Mesendoderm (in vitro differentiated cells): Measurements from ENCODE around the gene SEC61G.

Source experiments
- DNase-seq: peaks from one replicate; pipeline ENCODE4 v3.0.0; 2013
- H2AK5ac ChIP-seq: 2 replicates; pipeline ENCODE4 v1.6.1; 2013; ENCODE audit warnings: low read length, inconsistent platforms
- H2BK120ac ChIP-seq: 2 replicates; pipeline ENCODE4 v1.6.1; 2013; ENCODE audit warnings: low read depth, mild to moderate bottlenecking, low read length, moderate library complexity, mixed read lengths
- H2BK15ac ChIP-seq: replicated peaks from 2 replicates; pipeline ENCODE4 v1.6.1; 2013; ENCODE audit warnings: low read depth, mild to moderate bottlenecking, moderate library complexity
- H2BK5ac ChIP-seq: 2 replicates; pipeline ENCODE4 v1.6.1; 2013; ENCODE audit warnings: low read length, inconsistent platforms
- H3K18ac ChIP-seq: 2 replicates; pipeline ENCODE4 v1.6.1; 2013; ENCODE audit warnings: mild to moderate bottlenecking, low read length, mixed read lengths
- H3K23ac ChIP-seq: one replicate; pipeline ENCODE4 v1.6.1; 2013; ENCODE audit warnings: low read length
- H3K27ac ChIP-seq: 2 replicates; pipeline ENCODE4 v1.5.1; 2013; ENCODE audit warnings: low read depth, mild to moderate bottlenecking, inconsistent platforms, low read length, moderate library complexity
- H3K27me3 ChIP-seq: 2 replicates; pipeline ENCODE4 v1.6.1; 2013; ENCODE audit warnings: low read length, control low read depth, mild to moderate bottlenecking, inconsistent platforms; ENCODE audit not compliant: insufficient read depth, poor library complexity
- H3K36me3 ChIP-seq: 2 replicates; pipeline ENCODE4 v1.6.1; 2013; ENCODE audit warnings: low read length, inconsistent platforms; ENCODE audit not compliant: control insufficient read depth, insufficient read depth
- H3K4ac ChIP-seq: one replicate; pipeline ENCODE4 v1.6.1; 2013; ENCODE audit warnings: low read depth, mild to moderate bottlenecking, low read length, moderate library complexity
- H3K4me1 ChIP-seq: 2 replicates; pipeline ENCODE4 v1.6.1; 2013; ENCODE audit warnings: low read depth, low read length, inconsistent platforms; ENCODE audit not compliant: control insufficient read depth
- H3K4me2 ChIP-seq: 2 replicates; pipeline ENCODE4 v1.6.1; 2013; ENCODE audit warnings: low read length
- H3K4me3 ChIP-seq: 2 replicates; pipeline ENCODE4 v1.5.1; 2013; ENCODE audit warnings: mild to moderate bottlenecking, low read length
- H3K56ac ChIP-seq: one replicate; pipeline ENCODE4 v1.6.1; 2013; ENCODE audit warnings: low read length
- H3K79me1 ChIP-seq: 2 replicates; pipeline ENCODE4 v1.6.1; 2013; ENCODE audit warnings: low read length, inconsistent platforms
- H3K79me2 ChIP-seq: 2 replicates; pipeline ENCODE4 v1.6.1; 2013; ENCODE audit warnings: mild to moderate bottlenecking, low read length; ENCODE audit not compliant: control insufficient read depth, insufficient read depth
- H3K9ac ChIP-seq: 2 replicates; pipeline ENCODE4 v1.6.1; 2013; ENCODE audit warnings: low read length, inconsistent platforms
- H4K5ac ChIP-seq: one replicate; pipeline ENCODE4 v1.6.1; 2013; ENCODE audit warnings: low read length
- H4K8ac ChIP-seq: one replicate; pipeline ENCODE4 v1.6.1; 2013; ENCODE audit warnings: low read depth, mild to moderate bottlenecking, control low read depth, low read length, moderate library complexity
- WGBS: extraction: QIAGEN DNeasy Blood & Tissue Kit; methylation state at CpG from one replicate; pipeline ENCODE4 v1.1.7; 2013; ENCODE audit warnings: low lambda C conversion rate, missing lambda C conversion rate; ENCODE audit not compliant: insufficient coverage; ENCODE audit errors: extremely low coverage; 5-methylcytosine and 5-hydroxymethylcytosine counted together

SEC61G gene

GRCh38 chr7:54728411-54728810 is 30.6 kb downstream of the SEC61G start:
- no peaks in the 10 kb centered on the region for H3K4me1 ChIP-seq
- H3K27me3 ChIP-seq, result no peaks in the 10 kb centered on the region
- H3K36me3 ChIP-seq, result no peaks in the 10 kb centered on the region
- no peak overlapping the region for H3K4me3 ChIP-seq
- H3K27ac ChIP-seq, result no peak overlapping the region
- H3K79me2 ChIP-seq, result no peaks in the 10 kb centered on the region
- H3K56ac ChIP-seq, result no peak overlapping the region
- no peak overlapping the region for H2BK15ac ChIP-seq
- no peak overlapping the region for H2BK5ac ChIP-seq
- H3K4ac ChIP-seq, result no peak overlapping the region
- H2AK5ac ChIP-seq, result no peak overlapping the region
- H4K5ac ChIP-seq, result no peak overlapping the region
- H3K9ac ChIP-seq, result no peak overlapping the region
- no peaks in the 10 kb centered on the region for H3K79me1 ChIP-seq
- H3K18ac ChIP-seq, result no peak overlapping the region
- WGBS, result no CpG with 5 or more reads among the region's 4 CpGs
- H3K4me2 ChIP-seq, result no peak overlapping the region
- DNase-seq, result peak; percentile 53
- no peak overlapping the region for H3K23ac ChIP-seq
- no peak overlapping the region for H4K8ac ChIP-seq
- H2BK120ac ChIP-seq, result no peak overlapping the region

GRCh38 chr7:54725255-54725654 is 33.8 kb downstream of the SEC61G start:
- Histone ChIP-seq H3K4me1 (no peaks in the 10 kb centered on the region), H3K9ac (no peak overlapping the region), H4K8ac (no peak overlapping the region), H3K4me2 (no peak overlapping the region), H2AK5ac (no peak overlapping the region), H3K18ac (no peak overlapping the region), H3K4ac (no peak overlapping the region), H2BK5ac (no peak overlapping the region), H3K23ac (no peak overlapping the region), H4K5ac (no peak overlapping the region), H3K56ac (no peak overlapping the region), H2BK120ac (no peak overlapping the region), H3K27me3 (no peaks in the 10 kb centered on the region), H3K4me3 (no peak overlapping the region), H2BK15ac (no peak overlapping the region), H3K27ac (no peak overlapping the region), H3K79me2 (no peaks in the 10 kb centered on the region), H3K79me1 (no peaks in the 10 kb centered on the region), H3K36me3 (no peaks in the 10 kb centered on the region)
- DNase-seq, result no peak
- no CpG with 5 or more reads among the region's 7 CpGs for WGBS

DNA sequence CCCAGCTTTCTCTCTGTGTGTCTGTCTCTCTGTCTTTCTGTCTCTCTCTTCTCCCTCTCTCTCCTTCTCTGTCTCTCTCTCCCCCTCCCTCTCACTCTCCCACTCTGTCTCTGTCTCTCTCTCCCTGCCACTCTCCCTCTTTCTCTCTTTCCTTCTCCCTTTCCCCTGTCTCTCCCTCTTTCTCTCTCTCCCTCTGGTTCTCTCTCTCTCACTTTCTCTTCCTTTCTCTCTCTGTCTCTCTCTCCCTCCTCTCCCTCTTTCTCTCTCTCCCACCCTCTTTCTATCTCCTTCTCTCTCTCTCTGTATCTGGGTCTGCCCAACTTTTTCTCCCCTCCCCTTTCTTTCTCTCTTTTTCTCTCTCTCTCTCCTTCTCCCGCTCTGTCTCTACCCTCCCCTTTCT is 36.5 kb downstream of the SEC61G start:
- no peak overlapping the region for H3K4me2 ChIP-seq
- H3K23ac ChIP-seq, result no peak overlapping the region
- no peak overlapping the region for H3K4me3 ChIP-seq
- H3K79me1 ChIP-seq, result no peaks in the 10 kb centered on the region
- no peak overlapping the region for H4K5ac ChIP-seq
- H3K56ac ChIP-seq, result no peak overlapping the region
- H3K4me1 ChIP-seq, result no peaks in the 10 kb centered on the region
- H3K79me2 ChIP-seq, result no peaks in the 10 kb centered on the region
- H3K4ac ChIP-seq, result no peak overlapping the region
- H3K27ac ChIP-seq, result no peak overlapping the region
- H2BK120ac ChIP-seq, result no peak overlapping the region
- H2BK5ac ChIP-seq, result no peak overlapping the region
- no peak overlapping the region for H3K18ac ChIP-seq
- no peak overlapping the region for H2BK15ac ChIP-seq
- H3K9ac ChIP-seq, result no peak overlapping the region
- no peaks in the 10 kb centered on the region for H3K27me3 ChIP-seq
- WGBS, result no CpG with 5 or more reads among the region's 1 CpG
- H3K36me3 ChIP-seq, result no peaks in the 10 kb centered on the region
- H4K8ac ChIP-seq, result no peak overlapping the region
- no peak for DNase-seq
- H2AK5ac ChIP-seq, result no peak overlapping the region

DNA sequence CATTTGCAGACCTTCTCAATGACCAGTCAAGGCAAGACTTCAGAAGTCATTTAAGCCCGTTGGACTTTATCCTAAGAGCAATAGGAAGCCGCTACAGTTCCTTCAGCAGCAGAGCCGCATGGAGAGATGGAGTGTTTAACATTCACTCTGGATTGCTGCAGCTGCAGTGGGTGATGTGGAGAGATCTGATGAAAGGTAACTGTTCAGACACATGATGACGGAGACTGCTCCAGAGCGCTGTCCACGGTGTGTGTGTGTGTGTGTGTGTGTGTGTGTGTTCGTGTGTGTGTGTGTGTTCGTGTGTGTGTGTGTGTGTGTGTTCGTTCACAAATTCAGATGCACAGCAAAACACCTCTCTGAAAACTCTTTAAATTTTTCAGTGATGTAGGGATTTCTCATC is 37.0 kb downstream of the SEC61G start:
- Histone ChIP-seq H2BK120ac (no peak overlapping the region), H3K79me2 (no peaks in the 10 kb centered on the region), H3K27me3 (no peaks in the 10 kb centered on the region), H4K8ac (no peak overlapping the region), H3K4me3 (no peak overlapping the region), H3K4ac (no peak overlapping the region), H2BK15ac (no peak overlapping the region), H3K79me1 (no peaks in the 10 kb centered on the region), H3K23ac (no peak overlapping the region), H2BK5ac (no peak overlapping the region), H3K4me1 (no peaks in the 10 kb centered on the region), H3K18ac (no peak overlapping the region), H4K5ac (no peak overlapping the region), H3K9ac (no peak overlapping the region), H3K56ac (no peak overlapping the region), H3K27ac (no peak overlapping the region), H2AK5ac (no peak overlapping the region), H3K36me3 (no peaks in the 10 kb centered on the region), H3K4me2 (no peak overlapping the region)
- WGBS, result no CpG with 5 or more reads among the region's 9 CpGs
- DNase-seq, result no peak

GRCh38 chr7:54719974-54720373 is 39.0 kb downstream of the SEC61G start:
- Histone ChIP-seq H3K36me3 (no peaks in the 10 kb centered on the region), H3K79me1 (no peaks in the 10 kb centered on the region), H2BK120ac (no peak overlapping the region), H3K27me3 (no peaks in the 10 kb centered on the region), H4K8ac (no peak overlapping the region), H3K4me3 (no peak overlapping the region), H2BK5ac (no peak overlapping the region), H3K4me2 (no peak overlapping the region), H2BK15ac (no peak overlapping the region), H3K9ac (no peak overlapping the region), H3K27ac (no peak overlapping the region), H3K56ac (no peak overlapping the region), H3K23ac (no peak overlapping the region), H3K79me2 (no peaks in the 10 kb centered on the region), H3K4me1 (no peaks in the 10 kb centered on the region), H3K18ac (no peak overlapping the region), H3K4ac (no peak overlapping the region), H2AK5ac (no peak overlapping the region), H4K5ac (no peak overlapping the region)
- no CpG with 5 or more reads among the region's 4 CpGs for WGBS
- no peak for DNase-seq

DNA sequence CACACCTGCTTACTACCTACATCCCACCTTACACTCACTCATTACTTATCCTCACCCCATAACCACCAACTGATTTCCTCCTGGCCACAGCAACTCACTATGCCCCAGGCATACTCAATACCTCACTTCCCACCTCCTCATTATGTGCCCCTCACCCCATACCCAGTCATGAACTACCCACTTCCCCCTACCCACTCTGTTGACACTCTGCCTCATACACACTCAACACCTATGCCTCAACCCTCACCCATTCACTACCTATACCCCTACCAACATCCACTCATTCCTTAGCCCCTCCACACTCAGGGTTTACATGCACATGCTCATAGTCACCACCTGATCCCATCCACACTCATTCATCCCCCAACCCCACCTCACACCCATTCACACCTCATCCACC is 39.6 kb downstream of the SEC61G start:
- Histone ChIP-seq H3K27me3 (no peaks in the 10 kb centered on the region), H3K9ac (no peak overlapping the region), H3K4me2 (no peak overlapping the region), H3K18ac (no peak overlapping the region), H3K79me1 (no peaks in the 10 kb centered on the region), H3K4me1 (no peaks in the 10 kb centered on the region), H3K79me2 (no peaks in the 10 kb centered on the region), H4K5ac (no peak overlapping the region), H2AK5ac (no peak overlapping the region), H3K27ac (no peak overlapping the region), H3K23ac (no peak overlapping the region), H2BK15ac (no peak overlapping the region), H3K4ac (no peak overlapping the region), H3K4me3 (no peak overlapping the region), H3K56ac (no peak overlapping the region), H4K8ac (no peak overlapping the region), H3K36me3 (no peaks in the 10 kb centered on the region), H2BK120ac (no peak overlapping the region), H2BK5ac (no peak overlapping the region)
- no peak for DNase-seq
